Fibroblast of the aortic adventitia (primary cell): ENCODE measurements around the gene MIPOL1. TPM values are rescaled to one million over a fixed set of nuclear protein-coding genes. Genes with fewer than 3 reads are reported as not detected.

Experiments
- DNase-seq: peaks from one replicate; pipeline ENCODE4 v3.0.0-alpha.2; 2010; ENCODE audit warnings: low read depth
- H3K4me3 ChIP-seq: 2 replicates; pipeline ENCODE4 v1.5.1; 2011; ENCODE audit warnings: low read depth, mild to moderate bottlenecking, control low read depth, low read length, moderate library complexity
- CTCF ChIP-seq: IDR thresholded peaks from 2 replicates; pipeline ENCODE4 v1.5.1; 2011; ENCODE audit warnings: mild to moderate bottlenecking, low read length, control low read depth, inconsistent platforms; ENCODE audit not compliant: insufficient read depth
- total RNA-seq: library from RNA; depleted of rRNA; stranded (reverse); fragments of >200 nt; gene quantifications from 2 replicates; pipeline ENCODE4 v1.2.3, GENCODE V29; 2012; ENCODE audit warnings: low replicate concordance

MIPOL1 gene
- total RNA-seq, 1 donor: 12.5 TPM

- no peak overlapping the region for H3K4me3 ChIP-seq
- TF ChIP-seq CTCF: no peak
- no peak for DNase-seq
Observed at GRCh38 chr14:37167151-37168047, 30.3 kb upstream of the MIPOL1 start.

GRCh38 chr14:37168721-37169120 lies 29.0 kb upstream of the MIPOL1 start:
- DNase-seq: no peak
- no peak for TF ChIP-seq CTCF
- H3K4me3 ChIP-seq: no peak overlapping the region

- TF ChIP-seq CTCF: no peak
- H3K4me3 ChIP-seq: no peak overlapping the region
- no peak for DNase-seq
Observed at GRCh38 chr14:37170237-37170636, 27.5 kb upstream of the MIPOL1 start.

GRCh38 chr14:37170993-37171392 lies 26.7 kb upstream of the MIPOL1 start:
- DNase-seq: no peak
- no peak for TF ChIP-seq CTCF
- H3K4me3 ChIP-seq: no peak overlapping the region

GRCh38 chr14:37171678-37172023 lies 26.1 kb upstream of the MIPOL1 start:
- TF ChIP-seq CTCF: no peak
- peak overlapping the region; percentile 85 for H3K4me3 ChIP-seq
- no peak for DNase-seq

- TF ChIP-seq CTCF: peak; percentile 26
- H3K4me3 ChIP-seq: peak within 1 kb of the TSS; percentile 85
- peak; percentile 81 for DNase-seq
Observed at GRCh38 chr14:37172024-37172869, 25.5 kb upstream of the MIPOL1 start, which contains the start of gene SLC25A21. Gene SLC25A21 (minus strand): TSS chr14:37172606.
